DMS114 treated with DMSO at 0.1 percent for 48 hours (cell line): ENCODE data around the gene PRDM12.

Experiments used
- DNase-seq: peaks from one replicate; lab custom pipeline; 2025; ENCODE audit not compliant: unreplicated experiment; lab: John Stamatoyannopoulos, UW

PRDM12 gene

DNA sequence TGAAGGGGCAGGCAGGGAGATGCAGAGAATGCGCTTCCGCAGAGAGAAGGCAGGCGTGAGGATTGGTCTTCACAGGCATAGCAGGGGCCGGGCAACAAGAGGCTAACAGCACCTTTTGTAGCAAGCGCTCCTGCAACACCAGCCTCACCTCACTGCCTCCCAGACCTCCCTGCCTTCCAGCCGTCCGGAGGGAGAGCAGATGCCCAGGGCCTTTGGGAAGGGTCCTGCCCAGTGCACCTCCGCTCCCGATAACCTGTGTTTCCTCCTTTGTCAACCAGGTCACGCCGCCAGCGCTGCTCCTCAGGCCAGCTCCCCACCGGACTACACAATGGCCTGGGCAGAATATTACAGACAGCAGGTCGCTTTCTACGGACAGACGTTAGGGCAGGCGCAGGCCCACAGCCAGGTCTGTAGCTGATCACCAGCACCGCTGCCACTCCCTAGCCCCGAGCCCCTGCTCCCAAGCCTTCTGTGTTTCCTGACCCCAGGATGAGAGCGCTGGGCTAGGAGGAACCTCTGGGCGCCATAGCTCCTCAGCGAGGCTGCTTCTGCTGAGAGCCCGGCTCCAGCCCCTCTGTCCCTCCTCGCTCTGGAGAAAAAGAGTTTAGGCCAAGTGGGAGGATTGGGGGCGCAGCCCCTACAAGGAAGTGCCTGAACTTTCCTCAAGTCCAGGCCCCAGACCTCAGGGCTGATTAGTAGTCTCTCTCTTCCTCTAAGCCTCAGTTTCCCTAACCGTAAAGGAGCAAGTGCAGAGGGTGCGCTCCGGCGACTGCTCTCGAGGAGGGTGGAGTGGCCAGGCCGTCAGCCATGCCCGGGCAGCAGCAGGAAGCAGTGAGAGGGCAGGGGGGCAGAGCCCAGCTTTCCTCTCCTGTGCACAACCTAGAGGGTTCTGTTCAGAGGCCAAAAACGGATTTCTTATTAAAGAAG is 28.4 kb upstream of the PRDM12 start:
- DNase-seq, result no peak

GRCh38 chr9:130636648-130637020 is 27.8 kb upstream of the PRDM12 start:
- no peak for DNase-seq

- DNase-seq, result no peak
Observed at GRCh38 chr9:130638284-130639123, 25.9 kb upstream of the PRDM12 start.

- DNase-seq, result no peak
Observed at GRCh38 chr9:130639124-130639765, 25.1 kb upstream of the PRDM12 start.

DNA sequence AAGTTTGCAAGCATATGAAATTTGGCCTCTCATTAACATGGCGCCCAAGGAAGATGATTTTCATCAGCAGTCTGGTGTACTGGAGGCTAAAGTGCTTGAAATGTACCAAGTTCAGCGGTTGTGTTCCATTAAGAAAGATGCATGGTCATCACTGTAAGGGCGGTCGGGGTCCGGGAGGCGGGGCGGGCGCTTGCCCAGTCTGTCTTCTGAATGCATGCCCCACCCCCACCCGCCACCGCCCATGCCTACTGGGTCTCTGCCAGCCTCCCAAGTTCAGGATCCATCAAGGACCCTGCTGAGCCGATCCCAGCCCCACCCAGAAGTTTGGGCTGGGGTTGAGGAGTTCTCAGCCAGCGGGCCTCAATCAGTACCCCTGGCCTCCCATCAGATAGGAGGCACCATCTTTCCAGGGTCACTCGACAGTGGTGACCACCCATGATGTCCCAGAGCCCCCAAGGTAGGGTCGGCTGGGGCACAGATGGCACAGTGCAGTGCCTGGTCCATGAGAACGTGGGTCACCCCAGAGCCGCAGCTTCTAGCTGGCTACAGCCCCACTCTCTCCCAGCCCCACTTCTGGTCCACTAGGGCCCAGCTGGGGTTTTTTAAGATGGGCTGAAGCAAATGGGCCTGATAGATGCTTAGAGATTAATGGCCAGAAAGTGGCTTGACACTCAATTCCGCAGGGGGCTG is 24.4 kb upstream of the PRDM12 start:
- DNase-seq, result no peak

GRCh38 chr9:130640681-130641080 is 23.7 kb upstream of the PRDM12 start:
- DNase-seq, result no peak

GRCh38 chr9:130642926-130643325 is 21.5 kb upstream of the PRDM12 start:
- DNase-seq, result no peak

GRCh38 chr9:130651221-130651620 is 13.2 kb upstream of the PRDM12 start:
- no peak for DNase-seq

- no peak for DNase-seq
Observed at GRCh38 chr9:130651752-130652151, 12.6 kb upstream of the PRDM12 start.

DNA sequence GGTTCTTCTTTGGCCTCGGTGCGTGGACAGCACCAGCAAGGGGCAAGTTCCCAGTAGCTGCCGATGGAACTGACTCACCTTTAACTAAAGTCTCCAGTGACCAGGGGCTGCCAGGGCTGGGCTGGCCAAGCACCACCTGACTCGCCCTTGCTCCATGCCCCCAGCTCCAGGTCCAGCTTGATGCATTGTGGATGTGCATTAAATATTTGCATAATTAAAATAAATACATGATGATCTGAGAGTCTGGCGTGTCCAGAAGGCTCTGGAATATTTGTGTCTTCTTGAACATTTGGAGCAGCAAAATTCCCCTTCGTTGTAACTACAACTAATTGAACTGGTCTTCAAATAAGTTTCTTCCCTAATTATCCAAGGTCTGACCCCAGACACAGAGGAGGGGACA is 9.5 kb upstream of the PRDM12 start:
- no peak for DNase-seq

- DNase-seq, result no peak
Observed at GRCh38 chr9:130658893-130659698, 5.3 kb upstream of the PRDM12 start.

- DNase-seq, result no peak
Observed at GRCh38 chr9:130659699-130660248, 4.6 kb upstream of the PRDM12 start.

DNA sequence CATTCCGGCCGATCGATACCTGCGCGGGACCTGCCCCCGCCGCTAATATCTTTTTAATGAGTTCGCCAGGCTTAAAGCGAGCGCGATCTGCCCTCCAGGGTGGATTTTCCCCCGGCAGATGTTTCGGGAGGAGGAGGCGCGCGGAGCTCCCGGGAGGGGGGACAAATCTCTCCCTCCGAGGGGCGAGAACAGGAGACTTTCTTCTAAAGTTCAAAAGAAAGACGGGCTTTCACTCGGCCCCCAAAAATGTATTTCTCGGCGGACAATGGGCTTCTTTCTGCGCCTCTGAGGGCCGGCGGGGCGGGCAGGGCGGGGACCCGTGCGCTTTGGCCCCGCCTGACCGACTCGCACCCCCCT is 4.1 kb upstream of the PRDM12 start:
- DNase-seq, result no peak

DNA sequence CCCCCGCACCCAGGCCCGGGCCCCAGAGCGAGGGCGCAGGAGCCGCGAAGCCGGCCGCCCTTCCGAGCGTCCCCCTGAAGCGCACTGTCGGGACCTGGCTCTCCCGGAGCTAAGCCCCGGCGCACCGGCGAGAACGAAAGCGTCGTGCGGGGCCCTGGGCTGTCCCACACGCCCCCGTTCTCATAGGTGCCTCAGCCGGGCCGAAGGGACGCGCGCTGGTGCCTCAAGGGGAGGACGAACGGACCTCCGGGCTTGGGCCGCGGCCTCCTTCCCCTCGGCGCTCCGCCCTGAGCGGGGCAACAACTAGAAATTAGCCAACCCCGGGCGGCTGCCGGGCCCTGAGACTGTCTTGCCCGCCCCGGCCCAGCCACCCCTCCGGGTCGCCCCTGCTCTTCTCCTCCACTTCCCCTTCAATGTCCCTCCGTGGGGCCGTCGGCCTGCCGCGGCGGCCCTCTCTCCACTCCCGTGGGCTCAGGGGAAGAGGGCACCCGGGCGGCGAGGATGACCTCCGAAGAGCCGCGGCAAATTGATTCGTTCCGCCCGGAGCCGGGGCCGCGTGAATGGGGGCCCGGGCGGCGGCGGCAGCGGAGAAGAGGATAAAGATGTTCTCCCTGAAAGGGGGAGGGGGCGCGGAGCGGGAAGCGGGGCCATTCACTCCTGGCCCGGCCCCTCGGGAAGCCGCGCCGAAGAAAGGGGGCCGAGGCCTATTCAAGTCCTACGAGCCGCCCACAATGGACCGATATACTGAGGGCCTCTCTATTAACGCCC is 3.5 kb upstream of the PRDM12 start:
- no peak for DNase-seq

GRCh38 chr9:130661451-130662098 is 2.8 kb upstream of the PRDM12 start:
- DNase-seq, result no peak

- DNase-seq, result no peak
Observed at GRCh38 chr9:130662099-130662969, 2.1 kb upstream of the PRDM12 start.

- no peak for DNase-seq
Observed at GRCh38 chr9:130662970-130663257, 1.5 kb upstream of the PRDM12 start.
